Activated naive CD4-positive, alpha-beta T cell treated with anti-CD3 and anti-CD28 coated beads for 36 hours (primary cell): ENCODE measurements around the gene MED25. TPM values are rescaled to one million over a fixed set of nuclear protein-coding genes. Genes with fewer than 3 reads are reported as not detected.

Experiments used
- CTCF ChIA-PET: fragments of 350-600 bp; sonication (Branson Sonifier 250); formaldehyde crosslinking; loops from one replicate; lab custom pipeline; 2021; ENCODE audit warnings: antibody characterized with exemption; lab: Charles Lee
- DNase-seq: peaks from one replicate; pipeline ENCODE4 v3.0.0-alpha.2; 2020
- H3K27ac Mint-ChIP-seq: one replicate; pipeline ENCODE4 v1.8.0; 2021; ENCODE audit warnings: mild to moderate bottlenecking, mixed read lengths
- H3K27me3 Mint-ChIP-seq: one replicate; pipeline ENCODE4 v1.8.0; 2021; ENCODE audit warnings: low read depth, mixed read lengths
- H3K36me3 Mint-ChIP-seq: one replicate; pipeline ENCODE4 v1.8.0; 2021; ENCODE audit warnings: low read depth, mixed read lengths
- H3K4me1 Mint-ChIP-seq: one replicate; pipeline ENCODE4 v1.8.0; 2021; ENCODE audit warnings: low read depth, mixed read lengths
- H3K4me3 Mint-ChIP-seq: one replicate; pipeline ENCODE4 v1.8.0; 2021; ENCODE audit warnings: mild to moderate bottlenecking, moderate library complexity, mixed read lengths
- H3K9me3 Mint-ChIP-seq: one replicate; pipeline ENCODE4 v1.8.0; 2021; ENCODE audit warnings: mixed read lengths
- intact Hi-C: fragments of 100-400 bp; cut with micrococcal nuclease; formaldehyde crosslinking; loops from one replicate; pipeline ENCODE4 v1.15.1; 2023
- total RNA-seq, 2 experiments: library from RNA; stranded (reverse); gene quantifications; one replicate each; pipeline ENCODE4 v1.2.3, GENCODE V29; 2021

Gene MED25
- total RNA-seq, 2 experiments from 2014 or later, result 32.4 to 39.2 TPM

- Mint-ChIP-seq H3K27me3 (no peaks in the 10 kb centered on the region), H3K9me3 (no peaks in the 10 kb centered on the region), H3K27ac (no peak overlapping the region), H3K4me3 (no peak overlapping the region), H3K4me1 (peaks cover 6% of the 10 kb centered on the region), H3K36me3 (peaks cover 28% of the 10 kb centered on the region)
- DNase-seq, result no peak
- CTCF ChIA-PET, result no interaction called here
- intact Hi-C loops, result no loop called here
Measured at GRCh38 chr19:49782515-49782914, 35.6 kb upstream of the MED25 start.

- CTCF ChIA-PET, result no interaction called here
- intact Hi-C loops, result no loop called here
- Mint-ChIP-seq H3K27ac (no peak overlapping the region), H3K4me1 (no peaks in the 10 kb centered on the region), H3K27me3 (no peaks in the 10 kb centered on the region), H3K36me3 (peaks cover 29% of the 10 kb centered on the region), H3K9me3 (no peaks in the 10 kb centered on the region), H3K4me3 (no peak overlapping the region)
- no peak for DNase-seq
Measured at GRCh38 chr19:49786376-49786820, 31.7 kb upstream of the MED25 start.

- no peaks in the 10 kb centered on the region for H3K4me1 Mint-ChIP-seq
- H3K4me3 Mint-ChIP-seq, result no peak overlapping the region
- intact Hi-C loops, result no loop called here
- no peaks in the 10 kb centered on the region for H3K9me3 Mint-ChIP-seq
- H3K27ac Mint-ChIP-seq, result no peak overlapping the region
- no peak for DNase-seq
- H3K36me3 Mint-ChIP-seq, result peaks cover 28% of the 10 kb centered on the region
- no peaks in the 10 kb centered on the region for H3K27me3 Mint-ChIP-seq
- CTCF ChIA-PET, result no interaction called here
Measured at GRCh38 chr19:49787746-49788145, 30.3 kb upstream of the MED25 start.

DNA sequence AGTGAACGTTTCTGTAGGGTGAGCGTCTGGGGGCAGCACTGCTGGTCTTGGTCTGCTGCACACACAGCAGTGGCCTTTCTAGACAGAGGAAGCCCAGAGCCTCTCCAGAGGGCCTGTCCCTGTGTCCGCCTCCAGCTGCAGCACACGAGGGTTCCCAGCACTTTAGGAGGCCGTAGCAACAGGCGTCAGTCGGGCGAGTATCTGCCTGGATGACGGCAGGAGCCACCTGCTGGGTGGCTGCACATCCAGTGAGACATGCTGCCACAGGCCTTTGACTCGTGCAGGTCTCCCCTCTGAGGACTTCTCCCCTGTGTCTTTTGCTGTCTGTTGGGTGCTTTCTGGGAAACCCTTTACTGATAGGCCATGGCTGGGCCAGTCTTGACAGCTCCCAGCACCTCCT, 29.2 kb upstream of the MED25 start:
- no peak overlapping the region for H3K27ac Mint-ChIP-seq
- H3K27me3 Mint-ChIP-seq, result no peaks in the 10 kb centered on the region
- CTCF ChIA-PET, result no interaction called here
- peaks cover 4% of the 10 kb centered on the region for H3K4me1 Mint-ChIP-seq
- no peak for DNase-seq
- H3K36me3 Mint-ChIP-seq, result peaks cover 23% of the 10 kb centered on the region
- intact Hi-C loops, result no loop called here
- H3K9me3 Mint-ChIP-seq, result no peaks in the 10 kb centered on the region
- no peak overlapping the region for H3K4me3 Mint-ChIP-seq

GRCh38 chr19:49790866-49791265, 27.2 kb upstream of the MED25 start:
- Mint-ChIP-seq H3K27me3 (no peaks in the 10 kb centered on the region), H3K9me3 (no peaks in the 10 kb centered on the region), H3K36me3 (peaks cover 22% of the 10 kb centered on the region), H3K27ac (no peak overlapping the region), H3K4me1 (peaks cover 4% of the 10 kb centered on the region), H3K4me3 (no peak overlapping the region)
- intact Hi-C loops, result no loop called here
- CTCF ChIA-PET, result no interaction called here
- no peak for DNase-seq

DNA sequence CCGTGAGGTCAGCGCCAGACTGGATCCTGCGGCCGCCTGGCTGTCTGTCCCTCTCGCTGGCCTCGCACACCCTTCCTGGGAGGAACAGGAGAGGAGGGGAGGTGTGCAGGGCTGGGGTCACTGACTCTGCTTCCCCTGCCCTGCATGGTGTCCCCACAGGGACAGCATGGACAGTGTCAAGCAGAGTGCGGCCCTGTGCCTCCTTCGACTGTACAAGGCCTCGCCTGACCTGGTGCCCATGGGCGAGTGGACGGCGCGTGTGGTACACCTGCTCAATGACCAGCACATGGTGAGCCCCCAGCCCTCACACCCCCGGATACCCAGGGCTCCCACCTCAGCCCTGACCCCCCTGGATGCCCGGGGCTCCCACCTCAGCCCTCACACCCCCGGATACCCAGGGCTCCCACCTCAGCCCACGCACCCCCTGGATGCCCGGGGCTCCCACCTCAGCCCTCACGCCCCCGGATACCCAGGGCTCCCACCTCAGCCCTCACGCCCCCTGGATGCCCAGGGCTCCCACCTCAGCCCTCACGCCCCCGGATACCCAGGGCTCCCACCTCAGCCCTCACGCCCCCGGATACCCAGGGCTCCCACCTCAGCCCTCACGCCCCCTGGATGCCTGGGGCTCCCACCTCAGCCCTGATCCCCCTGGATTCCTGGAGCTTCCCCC, 26.2 kb upstream of the MED25 start:
- Mint-ChIP-seq H3K4me1 (peaks cover 4% of the 10 kb centered on the region), H3K4me3 (no peak overlapping the region), H3K9me3 (no peaks in the 10 kb centered on the region), H3K36me3 (peaks cover 25% of the 10 kb centered on the region), H3K27ac (no peak overlapping the region), H3K27me3 (no peaks in the 10 kb centered on the region)
- DNase-seq, result no peak
- intact Hi-C loops, result no loop called here
- CTCF ChIA-PET, result no interaction called here

DNA sequence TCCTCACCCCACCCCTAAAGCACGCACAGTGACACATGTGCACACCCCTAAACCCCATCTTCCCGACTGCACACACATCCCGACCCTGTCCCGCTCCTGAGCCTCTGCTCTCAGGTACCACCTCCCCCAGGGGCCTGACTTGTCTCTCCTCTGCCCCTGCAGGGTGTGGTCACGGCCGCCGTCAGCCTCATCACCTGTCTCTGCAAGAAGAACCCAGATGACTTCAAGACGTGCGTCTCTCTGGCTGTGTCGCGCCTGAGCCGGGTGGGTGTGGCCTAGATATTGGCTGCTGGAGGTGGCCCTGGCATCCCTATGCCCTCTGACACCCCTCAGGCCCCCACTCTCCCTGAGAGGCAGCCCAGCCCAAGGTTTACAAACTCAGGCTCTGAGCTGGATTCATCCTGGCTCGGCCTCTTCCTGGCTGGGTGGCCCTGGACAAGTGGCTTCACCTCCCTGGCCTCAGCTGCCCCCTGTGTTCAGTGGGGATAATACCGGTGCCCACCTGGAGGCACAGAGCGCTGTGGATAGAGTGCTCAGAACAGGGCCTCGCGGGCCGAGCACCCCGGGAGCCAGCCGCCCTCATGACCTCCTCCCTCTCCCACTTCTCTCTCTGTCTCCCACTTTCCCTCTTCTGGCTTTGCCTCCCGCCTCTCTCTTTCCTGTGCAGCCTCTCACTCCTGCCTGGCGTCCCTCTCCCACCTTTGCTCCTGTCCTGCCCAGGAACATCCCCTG, 25.1 kb upstream of the MED25 start:
- CTCF ChIA-PET, result interaction anchor here (1.2 kb wide), 1 partner anchor 76 kb away, joined by 6 read pairs; no protein-coding TSS in a partner anchor
- Mint-ChIP-seq H3K36me3 (peaks cover 23% of the 10 kb centered on the region), H3K4me3 (no peak overlapping the region)

GRCh38 chr19:49793561-49793840, 24.6 kb upstream of the MED25 start:
- H3K4me1 Mint-ChIP-seq, result peaks cover 4% of the 10 kb centered on the region
- H3K27me3 Mint-ChIP-seq, result no peaks in the 10 kb centered on the region
- peaks cover 23% of the 10 kb centered on the region for H3K36me3 Mint-ChIP-seq
- H3K9me3 Mint-ChIP-seq, result no peaks in the 10 kb centered on the region
- CTCF ChIA-PET, result interaction anchor here (1.2 kb wide), 1 partner anchor 77 kb away, joined by 6 read pairs; no protein-coding TSS in a partner anchor
- DNase-seq, result peak; percentile 41
- H3K27ac Mint-ChIP-seq, result peak overlapping the region; percentile 46
- H3K4me3 Mint-ChIP-seq, result no peak overlapping the region
- intact Hi-C loops, result no loop called here

More for the DNA sequence above, 25.1 kb upstream of the MED25 start:
- intact Hi-C loops, result no loop called here
- Mint-ChIP-seq H3K4me1 (peaks cover 4% of the 10 kb centered on the region), H3K9me3 (no peaks in the 10 kb centered on the region), H3K27ac (peak overlapping the region; percentile 46), H3K27me3 (no peaks in the 10 kb centered on the region)
- no peak for DNase-seq

- H3K36me3 Mint-ChIP-seq, result peaks cover 21% of the 10 kb centered on the region
- CTCF ChIA-PET, result interaction anchor here (0.6 kb wide), 1 partner anchor 116 kb away, joined by 4 read pairs; no protein-coding TSS in a partner anchor
Measured at GRCh38 chr19:49795615-49796014, 22.5 kb upstream of the MED25 start.

GRCh38 chr19:49798574-49798973, 19.5 kb upstream of the MED25 start:
- H3K4me1 Mint-ChIP-seq, result peaks cover under 1% of the 10 kb centered on the region
- intact Hi-C loops, result no loop called here
- DNase-seq, result no peak
- CTCF ChIA-PET, result no interaction called here
- no peaks in the 10 kb centered on the region for H3K9me3 Mint-ChIP-seq
- H3K27ac Mint-ChIP-seq, result no peak overlapping the region
- H3K36me3 Mint-ChIP-seq, result peaks cover 28% of the 10 kb centered on the region
- no peaks in the 10 kb centered on the region for H3K27me3 Mint-ChIP-seq
- H3K4me3 Mint-ChIP-seq, result no peak overlapping the region

More at GRCh38 chr19:49795615-49796014, 22.5 kb upstream of the MED25 start:
- Mint-ChIP-seq H3K27ac (no peak overlapping the region), H3K4me3 (no peak overlapping the region), H3K9me3 (no peaks in the 10 kb centered on the region), H3K27me3 (no peaks in the 10 kb centered on the region), H3K4me1 (peaks cover 4% of the 10 kb centered on the region)
- intact Hi-C loops, result no loop called here
- DNase-seq, result no peak

DNA sequence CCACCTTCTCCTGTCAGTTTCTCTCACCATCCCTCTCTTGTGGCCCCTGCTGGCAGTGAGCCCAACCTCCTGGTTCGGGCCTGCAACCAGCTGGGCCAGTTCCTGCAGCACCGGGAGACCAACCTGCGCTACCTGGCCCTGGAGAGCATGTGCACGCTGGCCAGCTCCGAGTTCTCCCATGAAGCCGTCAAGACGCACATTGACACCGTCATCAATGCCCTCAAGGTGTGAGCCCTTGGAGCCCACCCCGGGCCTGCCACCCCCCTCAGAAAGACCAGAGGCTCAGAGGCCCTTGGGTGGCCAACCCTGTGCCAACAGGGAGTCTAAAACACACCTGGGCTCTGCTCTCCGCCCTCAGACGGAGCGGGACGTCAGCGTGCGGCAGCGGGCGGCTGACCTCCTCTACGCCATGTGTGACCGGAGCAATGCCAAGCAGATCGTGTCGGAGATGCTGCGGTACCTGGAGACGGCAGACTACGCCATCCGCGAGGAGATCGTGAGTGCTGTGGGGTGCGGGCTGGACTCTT, 18.8 kb upstream of the MED25 start:
- Mint-ChIP-seq H3K36me3 (peaks cover 28% of the 10 kb centered on the region), H3K27me3 (no peaks in the 10 kb centered on the region), H3K9me3 (no peaks in the 10 kb centered on the region), H3K4me1 (no peaks in the 10 kb centered on the region), H3K4me3 (no peak overlapping the region), H3K27ac (no peak overlapping the region)
- intact Hi-C loops, result no loop called here
- no peak for DNase-seq
- CTCF ChIA-PET, result no interaction called here

- Mint-ChIP-seq H3K36me3 (peaks cover 26% of the 10 kb centered on the region), H3K27me3 (no peaks in the 10 kb centered on the region), H3K4me3 (no peak overlapping the region), H3K4me1 (no peaks in the 10 kb centered on the region), H3K27ac (no peak overlapping the region), H3K9me3 (no peaks in the 10 kb centered on the region)
- intact Hi-C loops, result no loop called here
- no peak for DNase-seq
- CTCF ChIA-PET, result no interaction called here
Measured at GRCh38 chr19:49799798-49800376, 18.2 kb upstream of the MED25 start.
